ENCODE data around the gene MC1R.
A peak's percentile ranks its signal among the peaks of the same experiment; 100 is the strongest.

MC1R gene

DNA sequence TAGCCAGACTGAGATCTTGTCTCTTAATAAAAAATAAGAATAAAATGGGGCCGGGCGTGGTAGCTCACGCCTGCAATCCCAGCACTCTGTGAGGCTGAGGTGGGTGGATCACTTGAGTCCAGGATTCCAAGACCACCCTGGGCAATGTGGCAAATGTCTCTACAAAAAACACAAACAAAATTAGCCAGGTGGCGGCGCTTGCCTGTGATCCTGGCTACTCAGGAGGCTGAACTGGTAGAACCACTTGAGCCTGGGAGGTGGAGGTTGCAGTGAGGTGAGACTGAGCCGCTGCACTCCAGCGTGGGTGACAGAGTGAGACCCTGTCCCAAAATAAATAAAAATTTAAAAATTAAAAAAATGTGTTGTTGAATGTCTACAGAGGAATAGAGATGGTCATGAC, 27.0 kb downstream of the MC1R start:
- peaks cover 2 to 16% (median 13%) of the 10 kb centered on the region in 3 experiments for H3K27me3 ChIP-seq (ENCODE audit: control insufficient read depth in 3 of 3, insufficient read depth in 3 of 3, low read depth in 1 of 3, low read length in 3 of 3)
- no peak overlapping the region for H2BK12ac ChIP-seq (ENCODE audit: low read length)
- no peak overlapping the region for H3K4me2 ChIP-seq (ENCODE audit: insufficient read depth, low read length, poor library complexity, severe bottlenecking)
- H3K79me1 ChIP-seq (ENCODE audit: low read depth, low read length): peaks cover 8% of the 10 kb centered on the region
- no peak overlapping the region for H3K18ac ChIP-seq (ENCODE audit: low read length)
- no peaks in the 10 kb centered on the region for H3K9me3 ChIP-seq (replicated peaks in 1 of 2; ENCODE audit: control insufficient read depth in 2 of 2, insufficient read depth in 1 of 2, low read depth in 1 of 2, low read length in 2 of 2)
- no peak overlapping the region for H2BK15ac ChIP-seq (ENCODE audit: low read length)
- no peak overlapping the region for H3K14ac ChIP-seq (ENCODE audit: low read length)
- H3K4ac ChIP-seq (ENCODE audit: low read length): no peak overlapping the region
- H3K23ac ChIP-seq (ENCODE audit: low read depth, low read length, poor library complexity): no peak overlapping the region
- H3K27ac ChIP-seq (replicated peaks; ENCODE audit: low read length): no peak overlapping the region
- H2AK5ac ChIP-seq (ENCODE audit: low read depth, low read length): no peak overlapping the region
- H3K4me3 ChIP-seq (ENCODE audit: low read length in 2 of 2): no peak overlapping the region
- no peak overlapping the region for H2AFZ ChIP-seq (ENCODE audit: low read length)
- no peak for DNase-seq (ENCODE audit: low spot score)
- peaks cover 0 to 6% of the 10 kb centered on the region in 2 donors for H3K36me3 ChIP-seq (replicated peaks in 1 of 2; ENCODE audit: control insufficient read depth in 2 of 2, insufficient read depth in 2 of 2, low read length in 2 of 2)
- no peak overlapping the region for H4K91ac ChIP-seq (ENCODE audit: low read depth, low read length, poor library complexity)
- no peak overlapping the region for H4K8ac ChIP-seq (ENCODE audit: low read depth, low read length)
- H2BK120ac ChIP-seq (ENCODE audit: low read depth, low read length): no peak overlapping the region
- no CpG with 5 or more reads among the region's 7 CpGs for WGBS, 2 donors (ENCODE audit: extremely low coverage in 2 of 2, insufficient read length in 2 of 2, insufficient replicate concordance in 1 of 2)
- no peak overlapping the region for H3K9ac ChIP-seq (ENCODE audit: low read depth, low read length, poor library complexity)
- H3K4me1 ChIP-seq (ENCODE audit: control insufficient read depth in 2 of 2, insufficient read depth in 1 of 2, low read depth in 1 of 2, low read length in 2 of 2): peaks cover 5 to 6% of the 10 kb centered on the region in 2 donors
- H2BK5ac ChIP-seq (ENCODE audit: low read length): no peak overlapping the region

DNA sequence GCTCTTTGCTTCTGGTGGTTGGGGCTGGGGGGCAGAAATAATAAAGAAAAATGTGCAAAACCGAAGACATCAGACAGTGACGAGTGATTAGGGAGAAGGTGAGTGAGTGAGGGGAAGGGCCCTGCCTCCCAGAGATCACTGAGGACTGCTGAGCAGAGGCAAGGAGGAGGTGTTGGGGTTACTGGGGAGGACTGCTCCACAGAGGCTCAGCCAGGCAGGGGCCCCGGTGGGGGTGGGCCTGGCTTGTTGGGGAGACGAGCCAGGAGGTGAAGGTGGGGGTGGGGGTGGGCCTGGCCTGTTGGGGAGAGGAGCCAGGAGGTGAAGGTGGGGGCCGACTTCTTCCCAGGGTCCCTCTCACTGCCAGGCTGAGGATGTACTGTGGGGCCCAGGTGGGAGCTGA, 27.9 kb downstream of the MC1R start:
- Histone ChIP-seq H3K18ac (ENCODE audit: low read length) (no peak overlapping the region), H3K79me1 (ENCODE audit: low read depth, low read length) (peaks cover 8% of the 10 kb centered on the region), H4K8ac (ENCODE audit: low read depth, low read length) (no peak overlapping the region), H3K9ac (ENCODE audit: low read depth, low read length, poor library complexity) (no peak overlapping the region), H2AK5ac (ENCODE audit: low read depth, low read length) (peak overlapping the region; percentile 84), H2BK15ac (ENCODE audit: low read length) (no peak overlapping the region), H3K27ac (replicated peaks; ENCODE audit: low read length) (no peak overlapping the region), H3K4me2 (ENCODE audit: insufficient read depth, low read length, poor library complexity, severe bottlenecking) (no peak overlapping the region), H2BK5ac (ENCODE audit: low read length) (no peak overlapping the region), H3K9me3 (replicated peaks in 1 of 2; ENCODE audit: control insufficient read depth in 2 of 2, insufficient read depth in 1 of 2, low read depth in 1 of 2, low read length in 2 of 2) (no peaks in the 10 kb centered on the region), H3K27me3 (ENCODE audit: control insufficient read depth in 3 of 3, insufficient read depth in 3 of 3, low read depth in 1 of 3, low read length in 3 of 3) (peaks cover 2 to 16% (median 13%) of the 10 kb centered on the region in 3 experiments), H3K4me1 (ENCODE audit: control insufficient read depth in 2 of 2, insufficient read depth in 1 of 2, low read depth in 1 of 2, low read length in 2 of 2) (peaks cover 5 to 6% of the 10 kb centered on the region in 2 donors), H3K23ac (ENCODE audit: low read depth, low read length, poor library complexity) (no peak overlapping the region), H3K14ac (ENCODE audit: low read length) (no peak overlapping the region), H4K91ac (ENCODE audit: low read depth, low read length, poor library complexity) (no peak overlapping the region), H3K36me3 (replicated peaks in 1 of 2; ENCODE audit: control insufficient read depth in 2 of 2, insufficient read depth in 2 of 2, low read length in 2 of 2) (peaks cover 0 to 6% of the 10 kb centered on the region in 2 donors), H3K4ac (ENCODE audit: low read length) (no peak overlapping the region), H3K4me3 (ENCODE audit: low read length in 2 of 2) (no peak overlapping the region), H2BK12ac (ENCODE audit: low read length) (no peak overlapping the region), H2BK120ac (ENCODE audit: low read depth, low read length) (no peak overlapping the region), H2AFZ (ENCODE audit: low read length) (no peak overlapping the region)
- DNase-seq (ENCODE audit: low spot score): no peak
- WGBS, 2 donors (ENCODE audit: extremely low coverage in 2 of 2, insufficient read length in 2 of 2, insufficient replicate concordance in 1 of 2): no CpG with 5 or more reads among the region's 5 CpGs

DNA sequence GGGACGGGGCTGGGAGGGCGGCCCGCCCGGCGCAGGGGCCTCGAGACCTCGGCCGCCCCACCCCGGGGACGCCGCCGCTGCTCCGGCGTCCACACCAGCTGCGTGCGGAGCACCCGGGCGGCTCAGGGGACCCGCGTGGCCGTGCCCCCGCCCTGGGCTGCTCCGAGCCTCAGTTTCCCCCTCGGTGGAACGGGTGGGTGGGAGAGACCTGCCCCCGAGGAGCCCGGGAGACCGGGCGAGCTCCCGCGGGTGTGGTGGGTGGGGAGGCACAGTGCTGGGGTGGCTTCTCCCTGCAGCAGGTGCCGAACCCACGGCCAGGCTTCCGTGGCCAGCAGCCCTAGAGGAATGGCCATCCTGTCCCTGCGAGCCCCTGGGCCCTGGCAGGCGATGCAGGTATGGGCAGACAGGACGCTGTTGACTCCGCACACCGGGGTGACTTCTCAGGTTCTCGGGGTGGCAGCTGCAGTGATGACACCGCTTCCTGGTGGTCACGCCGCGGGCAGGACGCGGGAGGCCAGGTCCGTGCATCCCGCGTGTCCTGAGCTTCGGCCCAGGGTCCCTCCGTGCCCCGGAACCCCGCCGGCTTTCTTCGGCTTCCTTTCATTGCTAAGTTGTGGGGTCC, 30.6 kb downstream of the MC1R start:
- peak overlapping the region; percentile 55 to 82 for H3K4me3 ChIP-seq (ENCODE audit: low read length in 2 of 2)
- peaks cover 15% of the 10 kb centered on the region for H3K79me1 ChIP-seq (ENCODE audit: low read depth, low read length)

DNA sequence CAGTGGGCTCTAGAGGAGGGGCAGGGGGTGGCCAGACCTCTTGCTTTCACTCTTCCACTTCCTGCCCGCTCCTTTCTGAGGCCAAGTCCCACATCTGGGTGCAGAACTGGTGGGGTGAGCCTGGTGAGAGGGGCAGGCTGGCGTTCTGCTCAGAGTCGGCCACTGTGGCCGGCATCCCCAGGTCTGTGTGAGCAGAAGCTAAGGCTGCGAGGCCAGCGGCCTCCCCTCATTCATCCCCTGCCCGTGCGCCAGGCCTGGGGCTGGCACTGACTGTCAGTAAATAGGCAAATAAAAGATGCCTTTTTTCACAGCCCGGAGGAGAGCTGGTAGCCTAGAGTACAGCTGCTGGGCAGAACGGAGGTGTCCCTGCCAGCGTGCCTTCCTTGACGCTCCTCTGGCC, 31.1 kb downstream of the MC1R start:
- no peaks in the 10 kb centered on the region for H3K9me3 ChIP-seq (replicated peaks in 1 of 2; ENCODE audit: control insufficient read depth in 2 of 2, insufficient read depth in 1 of 2, low read depth in 1 of 2, low read length in 2 of 2)
- H2AFZ ChIP-seq (ENCODE audit: low read length): no peak overlapping the region
- H2BK5ac ChIP-seq (ENCODE audit: low read length): no peak overlapping the region
- peak overlapping the region; percentile 55 to 58 for H3K4me3 ChIP-seq (ENCODE audit: low read length in 2 of 2)
- H3K18ac ChIP-seq (ENCODE audit: low read length): peak overlapping the region; percentile 27
- DNase-seq (ENCODE audit: low spot score): no peak
- H3K4me1 ChIP-seq (ENCODE audit: control insufficient read depth in 2 of 2, insufficient read depth in 1 of 2, low read depth in 1 of 2, low read length in 2 of 2): peaks cover 5 to 7% of the 10 kb centered on the region in 2 donors
- no peak overlapping the region for H3K27ac ChIP-seq (replicated peaks; ENCODE audit: low read length)
- H3K9ac ChIP-seq (ENCODE audit: low read depth, low read length, poor library complexity): peak overlapping the region; percentile 50
- peaks cover 2 to 16% (median 13%) of the 10 kb centered on the region in 3 experiments for H3K27me3 ChIP-seq (ENCODE audit: control insufficient read depth in 3 of 3, insufficient read depth in 3 of 3, low read depth in 1 of 3, low read length in 3 of 3)
- no peak overlapping the region for H2BK15ac ChIP-seq (ENCODE audit: low read length)
- H3K36me3 ChIP-seq (replicated peaks in 1 of 2; ENCODE audit: control insufficient read depth in 2 of 2, insufficient read depth in 2 of 2, low read length in 2 of 2): peaks cover 3 to 10% of the 10 kb centered on the region in 2 donors
- H3K4me2 ChIP-seq (ENCODE audit: insufficient read depth, low read length, poor library complexity, severe bottlenecking): peak overlapping the region; percentile 89
- peak overlapping the region; percentile 6 for H2BK12ac ChIP-seq (ENCODE audit: low read length)
- H4K91ac ChIP-seq (ENCODE audit: low read depth, low read length, poor library complexity): no peak overlapping the region
- no peak overlapping the region for H3K23ac ChIP-seq (ENCODE audit: low read depth, low read length, poor library complexity)
- H3K79me1 ChIP-seq (ENCODE audit: low read depth, low read length): peaks cover 15% of the 10 kb centered on the region
- no peak overlapping the region for H2BK120ac ChIP-seq (ENCODE audit: low read depth, low read length)
- peak overlapping the region; percentile 90 for H2AK5ac ChIP-seq (ENCODE audit: low read depth, low read length)
- no CpG with 5 or more reads among the region's 12 CpGs for WGBS, 2 donors (ENCODE audit: extremely low coverage in 2 of 2, insufficient read length in 2 of 2, insufficient replicate concordance in 1 of 2)
- no peak overlapping the region for H3K4ac ChIP-seq (ENCODE audit: low read length)
- peak overlapping the region; percentile 89 for H3K14ac ChIP-seq (ENCODE audit: low read length)
- H4K8ac ChIP-seq (ENCODE audit: low read depth, low read length): no peak overlapping the region

More for the DNA sequence above, 30.6 kb downstream of the MC1R start:
- Histone ChIP-seq H3K27me3 (ENCODE audit: control insufficient read depth in 3 of 3, insufficient read depth in 3 of 3, low read depth in 1 of 3, low read length in 3 of 3) (peaks cover 2 to 16% (median 13%) of the 10 kb centered on the region in 3 experiments), H3K4ac (ENCODE audit: low read length) (no peak overlapping the region), H3K4me2 (ENCODE audit: insufficient read depth, low read length, poor library complexity, severe bottlenecking) (peak overlapping the region; percentile 89), H3K4me1 (ENCODE audit: control insufficient read depth in 2 of 2, insufficient read depth in 1 of 2, low read depth in 1 of 2, low read length in 2 of 2) (peaks cover 5 to 6% of the 10 kb centered on the region in 2 donors), H3K9me3 (replicated peaks in 1 of 2; ENCODE audit: control insufficient read depth in 2 of 2, insufficient read depth in 1 of 2, low read depth in 1 of 2, low read length in 2 of 2) (no peaks in the 10 kb centered on the region), H2BK15ac (ENCODE audit: low read length) (no peak overlapping the region), H3K18ac (ENCODE audit: low read length) (peak overlapping the region; percentile 83), H3K23ac (ENCODE audit: low read depth, low read length, poor library complexity) (peak overlapping the region; percentile 96), H3K27ac (replicated peaks; ENCODE audit: low read length) (no peak overlapping the region), H2BK5ac (ENCODE audit: low read length) (no peak overlapping the region), H2AK5ac (ENCODE audit: low read depth, low read length) (peak overlapping the region; percentile 90), H2BK120ac (ENCODE audit: low read depth, low read length) (no peak overlapping the region), H3K36me3 (replicated peaks in 1 of 2; ENCODE audit: control insufficient read depth in 2 of 2, insufficient read depth in 2 of 2, low read length in 2 of 2) (peaks cover 0 to 5% of the 10 kb centered on the region in 2 donors), H3K9ac (ENCODE audit: low read depth, low read length, poor library complexity) (peak overlapping the region; percentile 78), H2AFZ (ENCODE audit: low read length) (no peak overlapping the region), H4K91ac (ENCODE audit: low read depth, low read length, poor library complexity) (no peak overlapping the region), H3K14ac (ENCODE audit: low read length) (peak overlapping the region; percentile 89), H4K8ac (ENCODE audit: low read depth, low read length) (peak overlapping the region; percentile 43), H2BK12ac (ENCODE audit: low read length) (no peak overlapping the region)
- no peak for DNase-seq (ENCODE audit: low spot score)
- WGBS, 2 donors (ENCODE audit: extremely low coverage in 2 of 2, insufficient read length in 2 of 2, insufficient replicate concordance in 1 of 2): no CpG with 5 or more reads among the region's 55 CpGs

Data from neuronal stem cell (in vitro differentiated cells).